ENCODE measurements around the gene PDZRN3. TPM values are rescaled to one million over a fixed set of nuclear protein-coding genes. Genes with fewer than 3 reads are reported as not detected.

The PDZRN3 gene
- total and polyA plus RNA-seq, 2 donors (not counting 3 experiments of a cell fraction or from before 2014, with no cell fraction given): not detected

DNA sequence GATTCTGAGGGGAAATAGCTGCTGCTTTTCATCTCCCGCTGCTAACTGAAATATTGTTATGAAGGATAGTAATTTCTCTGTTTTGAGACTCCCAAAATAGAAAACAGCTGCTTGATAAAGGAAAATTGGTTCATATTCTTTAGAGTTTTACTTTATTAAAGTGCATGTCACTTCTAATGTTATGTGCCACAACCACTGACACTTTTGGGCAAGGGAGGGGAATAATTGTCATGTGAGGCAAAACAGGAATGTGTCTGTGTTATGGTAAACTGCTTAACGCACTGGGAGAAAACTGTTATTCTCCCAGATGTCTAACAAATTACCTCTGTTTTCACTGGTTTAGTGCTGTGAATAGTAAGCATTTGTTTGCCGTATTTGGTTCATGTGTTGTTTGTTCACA is 201.6 kb downstream of the PDZRN3 start:
- Histone ChIP-seq H3K36me3 (ENCODE audit: control insufficient read depth in 2 of 2, extremely low read depth in 1 of 2, insufficient read depth in 2 of 2, low read length in 2 of 2) (no peaks in the 10 kb centered on the region), H3K79me2 (ENCODE audit: control insufficient read depth, insufficient read depth, low read length) (no peaks in the 10 kb centered on the region), H3K4me3 (replicated peaks in 1 of 3; ENCODE audit: insufficient read depth in 1 of 3, low read depth in 1 of 3, low read length in 3 of 3) (no peak overlapping the region), H3K4me2 (ENCODE audit: insufficient read depth, low read length) (no peak overlapping the region), H4K20me1 (replicated peaks; ENCODE audit: control insufficient read depth, extremely low read depth, insufficient read depth, low read length) (no peaks in the 10 kb centered on the region), H3K4me1 (ENCODE audit: control insufficient read depth, extremely low read depth, insufficient read depth, low read length) (no peaks in the 10 kb centered on the region), H2AFZ (ENCODE audit: low read depth, low read length) (no peak overlapping the region), H3K27ac (ENCODE audit: insufficient read depth, low read depth, low read length) (no peak overlapping the region), H3K9ac (replicated peaks; ENCODE audit: extremely low read depth, insufficient read depth, low read length) (no peak overlapping the region), H3K27me3 (ENCODE audit: control insufficient read depth in 2 of 2, insufficient read depth in 2 of 2, low read length in 2 of 2) (no peaks in the 10 kb centered on the region), H3K9me3 (replicated peaks; ENCODE audit: control insufficient read depth, insufficient read depth, low read length) (no peaks in the 10 kb centered on the region), H3K9me1 (replicated peaks; ENCODE audit: control insufficient read depth, extremely low read depth, insufficient read depth, low read length) (no peaks in the 10 kb centered on the region)
- POLR2A ChIA-PET: no interaction called here
- DNase-seq (ENCODE audit: low read depth, low spot score) (no peak), FAIRE-seq (no peak)
- TF ChIP-seq POLR2A (IDR thresholded peaks at IDR 0.05; ENCODE audit: low read depth, low read length) (no peak), GATA2 (IDR thresholded peaks at IDR 0.05; ENCODE audit: insufficient read depth, insufficient read length, low read depth, low read length) (no peak), EZH2 (IDR thresholded peaks at IDR 0.05; ENCODE audit: borderline replicate concordance, low read depth, low read length, severe bottlenecking) (no peak)
- TF ChIP-seq, protein P1, sequence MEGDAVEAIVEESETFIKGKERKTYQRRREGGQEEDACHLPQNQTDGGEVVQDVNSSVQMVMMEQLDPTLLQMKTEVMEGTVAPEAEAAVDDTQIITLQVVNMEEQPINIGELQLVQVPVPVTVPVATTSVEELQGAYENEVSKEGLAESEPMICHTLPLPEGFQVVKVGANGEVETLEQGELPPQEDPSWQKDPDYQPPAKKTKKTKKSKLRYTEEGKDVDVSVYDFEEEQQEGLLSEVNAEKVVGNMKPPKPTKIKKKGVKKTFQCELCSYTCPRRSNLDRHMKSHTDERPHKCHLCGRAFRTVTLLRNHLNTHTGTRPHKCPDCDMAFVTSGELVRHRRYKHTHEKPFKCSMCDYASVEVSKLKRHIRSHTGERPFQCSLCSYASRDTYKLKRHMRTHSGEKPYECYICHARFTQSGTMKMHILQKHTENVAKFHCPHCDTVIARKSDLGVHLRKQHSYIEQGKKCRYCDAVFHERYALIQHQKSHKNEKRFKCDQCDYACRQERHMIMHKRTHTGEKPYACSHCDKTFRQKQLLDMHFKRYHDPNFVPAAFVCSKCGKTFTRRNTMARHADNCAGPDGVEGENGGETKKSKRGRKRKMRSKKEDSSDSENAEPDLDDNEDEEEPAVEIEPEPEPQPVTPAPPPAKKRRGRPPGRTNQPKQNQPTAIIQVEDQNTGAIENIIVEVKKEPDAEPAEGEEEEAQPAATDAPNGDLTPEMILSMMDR (IDR thresholded peaks at IDR 0.05; ENCODE audit: extremely low read depth in 1 of 2, insufficient read depth in 1 of 2, low read depth in 1 of 2, low read length in 2 of 2): no peak
- CTCF ChIA-PET: no interaction called here
- intact Hi-C loops (cut with micrococcal nuclease): no loop called here
- BruUV-seq (replicated peaks): no TSS peak
- dilution Hi-C loops (cut with MboI; ENCODE audit: extremely low pct_ligation_motif_present, low sequenced_read_pairs): no loop called here

DNA sequence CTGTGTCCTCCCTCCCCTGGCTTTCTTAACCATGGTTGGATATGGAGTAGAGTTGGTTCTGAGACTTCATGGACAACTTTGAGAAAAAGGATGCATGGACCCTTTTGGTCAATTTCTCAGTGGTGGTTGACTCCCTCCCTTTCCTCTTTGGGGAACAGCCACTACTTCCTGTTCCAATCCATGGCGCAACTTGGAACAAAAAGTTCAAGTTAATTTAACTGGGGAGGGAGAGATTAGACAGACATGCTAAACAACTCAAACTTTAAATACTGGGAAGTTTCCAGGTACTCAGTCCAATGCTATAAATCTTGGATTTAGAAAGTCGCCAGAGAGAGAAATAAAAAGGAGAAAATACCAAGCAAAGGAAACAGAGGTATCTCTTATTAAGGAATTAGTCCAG is 202.2 kb downstream of the PDZRN3 start:
- Histone ChIP-seq H3K79me2 (ENCODE audit: control insufficient read depth, insufficient read depth, low read length) (no peaks in the 10 kb centered on the region), H2AFZ (ENCODE audit: low read depth, low read length) (no peak overlapping the region), H3K4me1 (ENCODE audit: control insufficient read depth, extremely low read depth, insufficient read depth, low read length) (no peaks in the 10 kb centered on the region), H4K20me1 (replicated peaks; ENCODE audit: control insufficient read depth, extremely low read depth, insufficient read depth, low read length) (no peaks in the 10 kb centered on the region), H3K27ac (ENCODE audit: insufficient read depth, low read depth, low read length) (no peak overlapping the region), H3K4me2 (ENCODE audit: insufficient read depth, low read length) (no peak overlapping the region), H3K36me3 (ENCODE audit: control insufficient read depth in 2 of 2, extremely low read depth in 1 of 2, insufficient read depth in 2 of 2, low read length in 2 of 2) (no peaks in the 10 kb centered on the region), H3K9ac (replicated peaks; ENCODE audit: extremely low read depth, insufficient read depth, low read length) (no peak overlapping the region), H3K9me3 (replicated peaks; ENCODE audit: control insufficient read depth, insufficient read depth, low read length) (no peaks in the 10 kb centered on the region), H3K4me3 (replicated peaks in 1 of 3; ENCODE audit: insufficient read depth in 1 of 3, low read depth in 1 of 3, low read length in 3 of 3) (no peak overlapping the region), H3K27me3 (ENCODE audit: control insufficient read depth in 2 of 2, insufficient read depth in 2 of 2, low read length in 2 of 2) (no peaks in the 10 kb centered on the region), H3K9me1 (replicated peaks; ENCODE audit: control insufficient read depth, extremely low read depth, insufficient read depth, low read length) (no peaks in the 10 kb centered on the region)
- BruUV-seq (replicated peaks): no TSS peak
- ChIA-PET POLR2A (no interaction called here), CTCF (no interaction called here)
- intact Hi-C loops (cut with micrococcal nuclease): no loop called here
- dilution Hi-C loops (cut with MboI; ENCODE audit: extremely low pct_ligation_motif_present, low sequenced_read_pairs): no loop called here
- no peak for DNase-seq (ENCODE audit: low read depth, low spot score)
- TF ChIP-seq, protein P1 (IDR thresholded peaks at IDR 0.05; ENCODE audit: extremely low read depth in 1 of 2, insufficient read depth in 1 of 2, low read depth in 1 of 2, low read length in 2 of 2): no peak
- TF ChIP-seq POLR2A (IDR thresholded peaks at IDR 0.05; ENCODE audit: low read depth, low read length) (no peak), EZH2 (IDR thresholded peaks at IDR 0.05; ENCODE audit: borderline replicate concordance, low read depth, low read length, severe bottlenecking) (no peak), POLR2AphosphoS5 (IDR thresholded peaks at IDR 0.05; ENCODE audit: insufficient read depth, low read depth, low read length) (no peak), JUN (IDR thresholded peaks at IDR 0.05; ENCODE audit: borderline replicate concordance, insufficient read depth, insufficient read length, low read depth) (no peak), MYC (IDR thresholded peaks at IDR 0.05; ENCODE audit: low read depth, low read length) (no peak), GATA2 (IDR thresholded peaks at IDR 0.05; ENCODE audit: insufficient read depth, insufficient read length, low read depth, low read length) (no peak), FOS (IDR thresholded peaks at IDR 0.05; ENCODE audit: borderline replicate concordance, insufficient read depth, low read length) (no peak)
- TF ChIP-seq, protein P2, sequence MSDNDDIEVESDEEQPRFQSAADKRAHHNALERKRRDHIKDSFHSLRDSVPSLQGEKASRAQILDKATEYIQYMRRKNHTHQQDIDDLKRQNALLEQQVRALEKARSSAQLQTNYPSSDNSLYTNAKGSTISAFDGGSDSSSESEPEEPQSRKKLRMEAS (IDR thresholded peaks at IDR 0.05; ENCODE audit: insufficient read depth, insufficient read length): no peak
- no peak for FAIRE-seq
